ENCODE results near the gene TGFBR2. TPM values are rescaled to one million over a fixed set of nuclear protein-coding genes. Genes with fewer than 3 reads are reported as not detected.

The TGFBR2 gene
- total RNA-seq, 1 experiment from 2014 or later, result 48.2 TPM

DNA sequence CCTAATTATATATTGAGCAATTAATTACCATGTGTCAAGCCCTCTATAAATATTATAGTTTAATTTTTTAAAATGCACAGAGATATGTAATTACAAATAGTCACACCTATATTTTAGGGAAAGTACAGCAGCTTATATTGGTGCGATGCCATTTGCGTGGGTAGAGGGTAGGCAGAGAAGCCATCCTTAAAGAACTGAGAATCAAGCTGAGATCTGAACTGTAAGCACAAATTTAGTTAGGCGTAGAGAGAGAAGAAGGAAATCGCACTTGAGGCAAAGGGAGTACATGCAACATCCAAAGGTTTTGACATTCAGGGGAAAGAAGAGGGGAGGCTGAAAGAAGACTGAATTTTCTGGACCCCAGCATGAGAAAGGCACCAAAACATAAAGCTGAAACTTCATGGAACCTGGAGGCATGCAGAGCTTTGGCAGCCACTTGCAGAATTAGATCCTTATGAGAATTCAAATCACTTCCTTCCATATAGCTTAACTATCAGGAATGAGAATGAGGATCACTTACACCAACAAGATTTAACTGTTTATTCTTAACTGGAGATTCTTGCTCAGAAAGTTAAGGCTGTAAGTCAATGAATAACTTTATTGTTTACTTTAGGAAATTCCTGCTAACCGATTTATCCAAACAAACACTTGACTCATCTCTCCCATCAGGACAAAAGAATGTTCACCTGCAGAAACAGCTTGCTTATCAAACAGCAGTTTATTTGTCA lies 114.3 kb downstream of the TGFBR2 start:
- no TSS peak for BruUV-seq (replicated peaks)
- H4K20me1 ChIP-seq (ENCODE audit: low read length), result no peaks in the 10 kb centered on the region
- peaks cover 22% of the 10 kb centered on the region for H3K4me1 ChIP-seq (ENCODE audit: insufficient read depth, low read length)
- H3K27me3 ChIP-seq (ENCODE audit: low read length), result no peaks in the 10 kb centered on the region
- peak overlapping the region; percentile 87 for H3K27ac ChIP-seq (ENCODE audit: low read length)
- no peaks in the 10 kb centered on the region for H3K36me3 ChIP-seq (ENCODE audit: low read depth, low read length)
- intact Hi-C loops (cut with micrococcal nuclease), result loop anchor here (1.0 kb wide), 1 partner anchor 29 kb away; no protein-coding TSS in a partner anchor
- no peak for TF ChIP-seq EZH2phosphoT487 (IDR thresholded peaks at IDR 0.05; ENCODE audit: borderline replicate concordance, low read length)
- H3K79me2 ChIP-seq (ENCODE audit: low read length), result no peaks in the 10 kb centered on the region
- H3K4me3 ChIP-seq (ENCODE audit: low read length), result peak overlapping the region; percentile 36; the same call in 1 of the 2 replicates
- H3K9ac ChIP-seq (ENCODE audit: low read length), result peak overlapping the region; percentile 41
- POLR2A ChIA-PET (ENCODE audit: unreplicated experiment), result interaction anchor here (0.6 to 0.7 kb wide), 2 partner anchors 34 to 110 kb away, joined by 3 read pairs; no protein-coding TSS in a partner anchor
- CTCF ChIA-PET, result interaction anchor here (0.6 to 0.7 kb wide), 3 partner anchors 11 to 134 kb away, joined by 3 read pairs; no protein-coding TSS in a partner anchor
- H3F3A ChIP-seq (ENCODE audit: low read length, unreplicated experiment), result peaks cover 6% of the 10 kb centered on the region
- H3K4me2 ChIP-seq (ENCODE audit: low read length), result peak overlapping the region; percentile 76
- no peak overlapping the region for H2AFZ ChIP-seq (ENCODE audit: low read length)
- H3K9me3 ChIP-seq (ENCODE audit: low read length), result no peaks in the 10 kb centered on the region
- peak; percentile 97 for DNase-seq
- ATAC-seq, result peak; percentile 92
- no peaks in the 10 kb centered on the region for H3K9me2 ChIP-seq (replicated peaks; ENCODE audit: low read length)

- no TSS peak for BruUV-seq (replicated peaks)
- Histone ChIP-seq H3K9ac (ENCODE audit: low read length) (peak overlapping the region; percentile 40), H3K9me2 (replicated peaks; ENCODE audit: low read length) (no peaks in the 10 kb centered on the region), H3K27me3 (ENCODE audit: low read length) (no peaks in the 10 kb centered on the region), H3F3A (ENCODE audit: low read length, unreplicated experiment) (peaks cover 6% of the 10 kb centered on the region), H3K4me3 (ENCODE audit: low read length) (peak overlapping the region; percentile 32), H3K4me1 (ENCODE audit: insufficient read depth, low read length) (peaks cover 22% of the 10 kb centered on the region), H3K27ac (ENCODE audit: low read length) (peak overlapping the region; percentile 87), H4K20me1 (ENCODE audit: low read length) (no peaks in the 10 kb centered on the region), H3K9me3 (ENCODE audit: low read length) (no peaks in the 10 kb centered on the region), H3K36me3 (ENCODE audit: low read depth, low read length) (no peaks in the 10 kb centered on the region), H3K79me2 (ENCODE audit: low read length) (no peaks in the 10 kb centered on the region), H2AFZ (ENCODE audit: low read length) (0 out of 2 replicates have a peak overlapping the region, but pooled peaks have one; percentile 1), H3K4me2 (ENCODE audit: low read length) (peak overlapping the region; percentile 76)
- CTCF ChIA-PET, result interaction anchor here (0.6 kb wide), 2 partner anchors 42 to 134 kb away, joined by 3 read pairs; no protein-coding TSS in a partner anchor
- ATAC-seq (no peak; the same call in 1 of the 2 replicates), DNase-seq (no peak)
- POLR2A ChIA-PET (ENCODE audit: unreplicated experiment), result interaction anchor here (0.7 kb wide), 1 partner anchor 35 kb away, joined by 3 read pairs; no protein-coding TSS in a partner anchor
- TF ChIP-seq EZH2phosphoT487 (IDR thresholded peaks at IDR 0.05; ENCODE audit: borderline replicate concordance, low read length) (no peak), CTCF (conservative IDR thresholded peaks at IDR 0.05; ENCODE audit: low read depth, low read length) (no peak), EZH2 (IDR thresholded peaks at IDR 0.05; ENCODE audit: low read length, unreplicated experiment) (no peak)
- intact Hi-C loops (cut with micrococcal nuclease), result loop anchor here (1.0 kb wide), 1 partner anchor 28 kb away; no protein-coding TSS in a partner anchor
These were observed 114.9 kb downstream of the TGFBR2 start for GRCh38 chr3:30721314-30721634.

DNA sequence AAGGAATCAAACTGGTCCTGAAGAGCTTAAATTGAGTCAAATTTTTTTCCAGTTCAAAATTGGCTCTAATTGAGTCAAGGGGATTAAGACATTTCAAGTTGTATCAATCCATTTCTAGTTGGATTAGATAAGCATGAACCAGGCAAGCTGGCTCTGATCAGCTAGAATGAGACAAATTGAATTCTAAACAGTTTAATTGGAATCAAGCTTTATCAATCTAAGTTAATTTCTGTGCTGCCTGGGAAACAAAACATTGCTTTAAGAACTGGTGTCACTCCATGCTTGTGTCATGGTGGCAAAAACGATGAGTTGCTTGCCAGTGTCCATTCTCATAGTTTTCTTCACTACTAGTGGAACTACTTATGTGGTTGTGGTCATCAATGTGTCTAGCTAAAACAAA lies 116.8 kb downstream of the TGFBR2 start:
- no peak overlapping the region for H3K4me2 ChIP-seq (ENCODE audit: low read length)
- CTCF ChIA-PET, result no interaction called here

More for the DNA sequence above, 116.8 kb downstream of the TGFBR2 start:
- Histone ChIP-seq H3K9me3 (ENCODE audit: low read length) (no peaks in the 10 kb centered on the region), H3K27me3 (ENCODE audit: low read length) (no peaks in the 10 kb centered on the region), H3K27ac (ENCODE audit: low read length) (no peak overlapping the region), H3K4me1 (ENCODE audit: insufficient read depth, low read length) (peaks cover 22% of the 10 kb centered on the region), H2AFZ (ENCODE audit: low read length) (no peak overlapping the region), H3K36me3 (ENCODE audit: low read depth, low read length) (no peaks in the 10 kb centered on the region), H3K9me2 (replicated peaks; ENCODE audit: low read length) (no peaks in the 10 kb centered on the region), H4K20me1 (ENCODE audit: low read length) (no peaks in the 10 kb centered on the region), H3K4me3 (ENCODE audit: low read length) (no peak overlapping the region), H3K79me2 (ENCODE audit: low read length) (no peaks in the 10 kb centered on the region), H3F3A (ENCODE audit: low read length, unreplicated experiment) (peaks cover 6% of the 10 kb centered on the region), H3K9ac (ENCODE audit: low read length) (no peak overlapping the region)
- no peak for DNase-seq
- no peak for ATAC-seq
- POLR2A ChIA-PET (ENCODE audit: unreplicated experiment), result no interaction called here
- intact Hi-C loops (cut with micrococcal nuclease), result no loop called here
- TF ChIP-seq EZH2phosphoT487 (IDR thresholded peaks at IDR 0.05; ENCODE audit: borderline replicate concordance, low read length), result no peak
- TF ChIP-seq EZH2 (IDR thresholded peaks at IDR 0.05; ENCODE audit: low read length, unreplicated experiment), result no peak
- no peak for TF ChIP-seq CTCF (conservative IDR thresholded peaks at IDR 0.05; ENCODE audit: low read depth, low read length)
- BruUV-seq (replicated peaks), result no TSS peak

Measured in PC-3 (cell line).